AG20443 (cell line): ENCODE results near the gene GLYR1.

Experiments used
- DNase-seq: peaks from one replicate; pipeline ENCODE4 v3.0.0; 2012; ENCODE audit warnings: low spot score, mixed read lengths

Gene GLYR1

GRCh38 chr16:4879049-4879448, 32.0 kb upstream of the GLYR1 start:
- DNase-seq, result no peak

GRCh38 chr16:4877380-4877685, 30.2 kb upstream of the GLYR1 start:
- DNase-seq, result no peak

- DNase-seq, result no peak
These were observed 29.7 kb upstream of the GLYR1 start for GRCh38 chr16:4876646-4877379.

GRCh38 chr16:4874666-4875065, 27.6 kb upstream of the GLYR1 start:
- no peak for DNase-seq

GRCh38 chr16:4873091-4873490, 26.0 kb upstream of the GLYR1 start:
- no peak for DNase-seq

GRCh38 chr16:4871071-4871470, 24.0 kb upstream of the GLYR1 start:
- DNase-seq, result no peak

GRCh38 chr16:4870138-4870671, 23.1 kb upstream of the GLYR1 start:
- DNase-seq, result no peak

- no peak for DNase-seq
These were observed 22.2 kb upstream of the GLYR1 start for GRCh38 chr16:4869147-4869805.

GRCh38 chr16:4868535-4868934, 21.4 kb upstream of the GLYR1 start:
- DNase-seq, result no peak

- no peak for DNase-seq
These were observed 20.9 kb upstream of the GLYR1 start for GRCh38 chr16:4868026-4868425.

GRCh38 chr16:4866586-4866985, 19.5 kb upstream of the GLYR1 start:
- DNase-seq, result no peak

- no peak for DNase-seq
These were observed 18.3 kb upstream of the GLYR1 start for GRCh38 chr16:4865231-4865860.

GRCh38 chr16:4864728-4865127, 17.6 kb upstream of the GLYR1 start:
- no peak for DNase-seq

- DNase-seq, result no peak
These were observed 15.6 kb upstream of the GLYR1 start for GRCh38 chr16:4862639-4863038.

- peak; percentile 2 for DNase-seq
These were observed 13.7 kb upstream of the GLYR1 start for GRCh38 chr16:4860727-4861342.

GRCh38 chr16:4859900-4860255, 12.8 kb upstream of the GLYR1 start:
- peak; percentile 5 for DNase-seq

- peak; percentile 2 for DNase-seq
These were observed 12.3 kb upstream of the GLYR1 start for GRCh38 chr16:4859190-4859899.

GRCh38 chr16:4855804-4856203, 8.7 kb upstream of the GLYR1 start:
- no peak for DNase-seq

GRCh38 chr16:4855371-4855770, 8.3 kb upstream of the GLYR1 start:
- DNase-seq, result no peak

- peak; percentile 63 for DNase-seq
These were observed 5.3 kb upstream of the GLYR1 start for GRCh38 chr16:4852221-4852872.

- DNase-seq, result no peak
These were observed 3.1 kb upstream of the GLYR1 start for GRCh38 chr16:4850211-4850610.
